GM12892 (cell line): ENCODE measurements around the gene MARCO.

Experiments used
- POLR2A ChIP-seq: IDR thresholded peaks from 2 replicates; pipeline ENCODE4 v1.6.1; 2011; ENCODE audit warnings: low read depth, low read length, control low read depth
- POLR2AphosphoS5 ChIP-seq: IDR thresholded peaks from 2 replicates; pipeline ENCODE4 v1.6.1; 2011; ENCODE audit warnings: low read depth, low read length, control low read depth
- TAF1 ChIP-seq: IDR thresholded peaks from 2 replicates; pipeline ENCODE4 v1.6.1; 2011; ENCODE audit warnings: low read depth, mild to moderate bottlenecking, control low read depth, low read length, borderline replicate concordance

DNA sequence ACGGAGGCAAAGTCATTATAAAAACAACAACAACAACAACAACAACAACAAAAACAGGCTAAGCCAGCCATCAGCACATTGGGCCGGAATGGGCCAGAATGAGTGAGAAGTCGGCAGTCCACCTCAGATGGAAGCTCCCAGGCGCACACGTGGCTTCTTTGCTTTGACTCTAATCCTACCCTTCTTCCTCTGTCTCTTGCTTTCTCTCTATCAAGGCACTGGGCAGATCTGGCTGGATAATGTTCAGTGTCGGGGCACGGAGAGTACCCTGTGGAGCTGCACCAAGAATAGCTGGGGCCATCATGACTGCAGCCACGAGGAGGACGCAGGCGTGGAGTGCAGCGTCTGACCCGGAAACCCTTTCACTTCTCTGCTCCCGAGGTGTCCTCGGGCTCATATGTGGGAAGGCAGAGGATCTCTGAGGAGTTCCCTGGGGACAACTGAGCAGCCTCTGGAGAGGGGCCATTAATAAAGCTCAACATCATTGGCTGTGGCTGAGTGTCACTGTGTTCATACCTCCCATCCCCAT, 52.2 kb downstream of the MARCO start:
- no peak for TF ChIP-seq TAF1
- TF ChIP-seq POLR2A = no peak
- TF ChIP-seq POLR2AphosphoS5 = no peak
